AG04449 (cell line): ENCODE results near the gene ENOX1.
"Not testable (repeated sequence)": the region's sequence is repeated elsewhere in the genome, so short reads cannot be mapped to it uniquely, and the experiment has no call there.

Experiments used
- CTCF ChIA-PET: fragments of 350-600 bp; formaldehyde crosslinking; extraction: SDS; loops from one replicate; lab custom pipeline; 2021; ENCODE audit warnings: antibody characterized with exemption; lab: Yijun Ruan, JAX
- POLR2A ChIA-PET: fragments of 400-600, 350-600 bp; formaldehyde crosslinking; extraction: SDS; loops from one replicate; lab custom pipeline; 2020; ENCODE audit warnings: antibody characterized with exemption, inconsistent platforms; lab: Yijun Ruan, JAX
- DNase-seq: peaks from one replicate; pipeline ENCODE4 v3.0.0-alpha.2; 2010; ENCODE audit warnings: low read depth, low spot score
- H3K4me3 ChIP-seq: 2 replicates; pipeline ENCODE4 v1.5.1; 2011; ENCODE audit warnings: low read depth, mild to moderate bottlenecking, control low read depth, low read length
- CTCF ChIP-seq: IDR thresholded peaks from one replicate; pipeline ENCODE4 v1.5.1; 2011; ENCODE audit warnings: mild to moderate bottlenecking, moderate library complexity, low read length, control low read depth, inconsistent platforms; ENCODE audit not compliant: insufficient read depth; ENCODE audit errors: missing control alignments

Gene ENOX1

GRCh38 chr13:43356567-43356966 is 430.2 kb downstream of the ENOX1 start:
- no peak overlapping the region for H3K4me3 ChIP-seq
- no peak for DNase-seq
- CTCF ChIA-PET = no interaction called here
- no peak for TF ChIP-seq CTCF
- POLR2A ChIA-PET = no interaction called here

- no peak for DNase-seq
- POLR2A ChIA-PET = no interaction called here
- CTCF ChIA-PET = no interaction called here
- H3K4me3 ChIP-seq = no peak overlapping the region
- TF ChIP-seq CTCF = no peak
Observed at GRCh38 chr13:43355774-43356173, 431.0 kb downstream of the ENOX1 start.

GRCh38 chr13:43354153-43354945 is 432.4 kb downstream of the ENOX1 start:
- no peak for DNase-seq
- ChIA-PET POLR2A (no interaction called here), CTCF (no interaction called here)
- TF ChIP-seq CTCF = no peak
- H3K4me3 ChIP-seq = no peak overlapping the region

GRCh38 chr13:43353631-43354030 is 433.1 kb downstream of the ENOX1 start:
- no peak for DNase-seq
- no peak for TF ChIP-seq CTCF
- no peak overlapping the region for H3K4me3 ChIP-seq
- ChIA-PET CTCF (no interaction called here), POLR2A (no interaction called here)

GRCh38 chr13:43351612-43352011 is 435.2 kb downstream of the ENOX1 start:
- POLR2A ChIA-PET, H3K4me3 ChIP-seq, CTCF ChIA-PET, DNase-seq: not testable (repeated sequence)

- no peak for TF ChIP-seq CTCF
- POLR2A ChIA-PET = no interaction called here
- no peak overlapping the region for H3K4me3 ChIP-seq
- CTCF ChIA-PET = no interaction called here
- no peak for DNase-seq
Observed at GRCh38 chr13:43348397-43348796, 438.4 kb downstream of the ENOX1 start.

- H3K4me3 ChIP-seq = no peak overlapping the region
- no peak for TF ChIP-seq CTCF
- ChIA-PET POLR2A (no interaction called here), CTCF (no interaction called here)
- DNase-seq = no peak
Observed at GRCh38 chr13:43347877-43348276, 438.9 kb downstream of the ENOX1 start.
